ENCODE results near the gene ROBO1. TPM values are rescaled to one million over a fixed set of nuclear protein-coding genes. Genes with fewer than 3 reads are reported as not detected.

Gene ROBO1
- total and polyA plus RNA-seq, 2 donors (not counting 3 experiments of a cell fraction or from before 2014, with no cell fraction given), result 5.9 to 14.2 TPM

GRCh38 chr3:79329154-79329553 is 438.6 kb downstream of the ROBO1 start:
- no peak for DNase-seq (ENCODE audit: low read depth, low spot score)
- ChIA-PET CTCF (no interaction called here), POLR2A (no interaction called here)
- BruUV-seq (replicated peaks), result no TSS peak
- TF ChIP-seq MAX (IDR thresholded peaks at IDR 0.05; ENCODE audit: insufficient read depth, insufficient read length) (no peak), GATA2 (IDR thresholded peaks at IDR 0.05; ENCODE audit: insufficient read depth, insufficient read length, low read depth, low read length) (no peak), MYC (IDR thresholded peaks at IDR 0.05; ENCODE audit: low read depth, low read length) (no peak), POLR2AphosphoS5 (IDR thresholded peaks at IDR 0.05; ENCODE audit: insufficient read depth, low read depth, low read length) (no peak), FOS (IDR thresholded peaks at IDR 0.05; ENCODE audit: borderline replicate concordance, insufficient read depth, low read length) (no peak), CTCF (IDR thresholded peaks at IDR 0.05; ENCODE audit: extremely low read depth in 1 of 2, insufficient read depth in 1 of 2, low read depth in 1 of 2, low read length in 2 of 2) (no peak), JUN (IDR thresholded peaks at IDR 0.05; ENCODE audit: borderline replicate concordance, insufficient read depth, insufficient read length, low read depth) (no peak), EZH2 (IDR thresholded peaks at IDR 0.05; ENCODE audit: borderline replicate concordance, low read depth, low read length, severe bottlenecking) (no peak), POLR2A (IDR thresholded peaks at IDR 0.05; ENCODE audit: low read depth, low read length) (no peak)
- H3K4me3 ChIP-seq (replicated peaks in 1 of 3; ENCODE audit: insufficient read depth in 1 of 3, low read depth in 1 of 3, low read length in 3 of 3), result no peak overlapping the region
- no peaks in the 10 kb centered on the region for H3K9me1 ChIP-seq (replicated peaks; ENCODE audit: control insufficient read depth, extremely low read depth, insufficient read depth, low read length)
- intact Hi-C loops (cut with micrococcal nuclease), result no loop called here
- FAIRE-seq, result no peak
- no peak overlapping the region for H3K27ac ChIP-seq (ENCODE audit: insufficient read depth, low read depth, low read length)
- no peaks in the 10 kb centered on the region for H3K36me3 ChIP-seq (ENCODE audit: control insufficient read depth in 2 of 2, extremely low read depth in 1 of 2, insufficient read depth in 2 of 2, low read length in 2 of 2)
- dilution Hi-C loops (cut with MboI; ENCODE audit: extremely low pct_ligation_motif_present, low sequenced_read_pairs), result no loop called here
- no peak overlapping the region for H2AFZ ChIP-seq (ENCODE audit: low read depth, low read length)
- no peaks in the 10 kb centered on the region for H4K20me1 ChIP-seq (replicated peaks; ENCODE audit: control insufficient read depth, extremely low read depth, insufficient read depth, low read length)
- no peaks in the 10 kb centered on the region for H3K9me3 ChIP-seq (replicated peaks; ENCODE audit: control insufficient read depth, insufficient read depth, low read length)
- H3K4me1 ChIP-seq (ENCODE audit: control insufficient read depth, extremely low read depth, insufficient read depth, low read length), result no peaks in the 10 kb centered on the region
- H3K79me2 ChIP-seq (ENCODE audit: control insufficient read depth, insufficient read depth, low read length), result no peaks in the 10 kb centered on the region
- no peak overlapping the region for H3K9ac ChIP-seq (replicated peaks; ENCODE audit: extremely low read depth, insufficient read depth, low read length)
- H3K4me2 ChIP-seq (ENCODE audit: insufficient read depth, low read length), result no peak overlapping the region
- H3K27me3 ChIP-seq (ENCODE audit: control insufficient read depth in 2 of 2, insufficient read depth in 2 of 2, low read length in 2 of 2), result no peaks in the 10 kb centered on the region

All from endothelial cell of umbilical vein (primary cell).